CD1c-positive myeloid dendritic cell (primary cell): ENCODE measurements around the gene HIC1.
A peak's percentile ranks its signal among the peaks of the same experiment; 100 is the strongest.
"Not testable (repeated sequence)": the region's sequence is repeated elsewhere in the genome, so short reads cannot be mapped to it uniquely, and the experiment has no call there.

Source experiments
- DNase-seq: peaks from one replicate; pipeline ENCODE4 v3.0.0-alpha.2; 2016; ENCODE audit errors: extremely low spot score

Gene HIC1, protein sequence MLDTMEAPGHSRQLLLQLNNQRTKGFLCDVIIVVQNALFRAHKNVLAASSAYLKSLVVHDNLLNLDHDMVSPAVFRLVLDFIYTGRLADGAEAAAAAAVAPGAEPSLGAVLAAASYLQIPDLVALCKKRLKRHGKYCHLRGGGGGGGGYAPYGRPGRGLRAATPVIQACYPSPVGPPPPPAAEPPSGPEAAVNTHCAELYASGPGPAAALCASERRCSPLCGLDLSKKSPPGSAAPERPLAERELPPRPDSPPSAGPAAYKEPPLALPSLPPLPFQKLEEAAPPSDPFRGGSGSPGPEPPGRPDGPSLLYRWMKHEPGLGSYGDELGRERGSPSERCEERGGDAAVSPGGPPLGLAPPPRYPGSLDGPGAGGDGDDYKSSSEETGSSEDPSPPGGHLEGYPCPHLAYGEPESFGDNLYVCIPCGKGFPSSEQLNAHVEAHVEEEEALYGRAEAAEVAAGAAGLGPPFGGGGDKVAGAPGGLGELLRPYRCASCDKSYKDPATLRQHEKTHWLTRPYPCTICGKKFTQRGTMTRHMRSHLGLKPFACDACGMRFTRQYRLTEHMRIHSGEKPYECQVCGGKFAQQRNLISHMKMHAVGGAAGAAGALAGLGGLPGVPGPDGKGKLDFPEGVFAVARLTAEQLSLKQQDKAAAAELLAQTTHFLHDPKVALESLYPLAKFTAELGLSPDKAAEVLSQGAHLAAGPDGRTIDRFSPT

DNA sequence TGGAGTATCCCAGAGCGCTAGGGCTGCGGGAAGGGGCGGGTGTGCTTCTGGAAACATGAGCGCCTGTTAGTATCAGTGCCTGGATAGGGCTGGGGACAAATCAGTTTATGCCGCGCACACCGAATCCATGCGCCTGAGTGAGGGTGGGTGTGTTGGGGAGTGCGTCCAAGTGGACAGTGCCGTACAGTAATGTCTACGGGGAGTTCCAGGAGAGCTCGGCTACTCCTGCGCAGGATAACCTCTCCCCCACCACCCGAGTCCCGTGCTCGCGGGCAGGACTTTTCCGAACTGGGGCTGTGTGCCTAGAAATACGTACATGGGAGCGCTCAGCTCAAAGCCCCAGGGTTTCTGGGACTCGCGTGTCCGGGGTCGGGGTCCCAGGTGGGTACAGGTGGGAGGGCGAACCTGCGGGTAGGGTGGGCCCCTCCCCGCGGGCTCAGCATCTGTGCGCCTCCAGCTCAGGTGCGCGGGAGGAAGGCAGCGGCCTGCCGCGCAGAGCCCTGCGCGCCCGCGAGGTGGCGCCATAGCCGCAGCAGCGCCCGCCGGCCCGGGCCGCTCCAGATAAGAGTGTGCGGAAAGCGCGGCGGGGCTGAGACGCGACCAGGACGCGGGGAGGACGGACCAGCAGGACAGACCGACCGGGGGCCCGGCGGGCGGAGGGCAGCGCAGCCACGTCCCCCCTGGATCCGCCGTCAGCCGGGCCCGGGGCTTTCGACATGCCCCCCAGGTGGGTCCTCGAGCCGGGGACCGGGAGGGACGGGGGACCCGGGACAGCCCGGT, at the start of gene HIC1:
Gene HIC1, plus strand, starts transcription at position 592 of the 780 bp plus-strand sequence. CDS start 1,588 bp downstream, outside the sequence.
- peak; percentile 85 for DNase-seq

DNA sequence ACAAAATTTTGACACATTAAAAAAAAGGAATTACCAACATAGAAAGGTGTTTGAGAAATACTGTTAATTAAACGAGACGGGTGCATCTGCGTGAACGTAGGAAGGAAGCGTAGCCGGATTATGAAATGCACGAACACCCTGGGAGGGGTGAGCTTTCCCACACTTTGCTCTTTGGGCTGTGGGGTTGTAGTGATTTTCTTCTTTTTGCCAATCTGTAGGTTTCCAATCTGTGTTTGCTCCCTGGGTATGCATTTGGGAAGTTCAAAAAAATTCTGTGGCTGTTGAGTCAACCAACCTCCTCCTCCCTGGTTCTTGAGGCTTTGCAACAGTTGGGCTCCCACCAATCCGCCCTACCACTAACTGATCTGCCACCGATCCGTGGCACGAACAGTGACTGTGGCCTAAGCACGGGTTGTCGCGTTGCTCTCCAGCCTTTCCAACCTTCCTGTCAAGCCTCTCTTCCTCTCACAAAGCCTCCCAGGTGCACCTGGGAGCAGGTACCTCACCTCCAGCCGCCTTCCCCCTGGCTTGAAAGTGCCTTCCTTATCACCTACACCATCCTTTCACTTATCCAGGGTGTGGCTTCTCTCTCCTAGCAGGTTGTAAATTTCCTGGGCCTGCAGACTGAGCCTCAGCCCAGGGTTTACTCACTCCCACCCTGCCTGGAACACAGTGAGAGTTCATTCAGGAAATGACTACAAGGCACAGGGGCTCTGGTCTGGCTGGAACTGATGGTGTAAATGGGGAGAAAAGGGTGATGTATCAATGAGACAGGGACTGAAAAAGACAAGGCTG, 46.4 kb upstream of the HIC1 start:
- no peak for DNase-seq

DNA sequence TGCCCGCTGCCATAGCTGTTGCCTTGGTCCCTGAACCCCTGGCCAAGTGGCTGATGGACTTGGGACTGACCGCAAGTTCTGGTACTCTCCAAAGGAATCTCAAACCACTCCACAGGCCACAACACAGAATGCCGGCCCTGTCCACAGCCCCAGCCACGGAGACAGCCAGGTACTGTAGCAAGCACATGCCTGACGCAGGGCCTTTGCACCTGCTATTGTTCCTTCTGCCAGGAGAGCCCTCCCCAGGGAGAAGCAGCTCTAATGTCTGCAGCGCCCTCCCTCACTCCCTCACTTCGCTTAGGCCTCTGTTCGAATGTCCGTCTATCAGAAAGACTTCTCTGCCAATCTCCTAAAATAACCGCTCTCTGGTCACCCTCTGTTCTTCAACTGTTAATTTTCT, 45.2 kb upstream of the HIC1 start:
- no peak for DNase-seq

DNA sequence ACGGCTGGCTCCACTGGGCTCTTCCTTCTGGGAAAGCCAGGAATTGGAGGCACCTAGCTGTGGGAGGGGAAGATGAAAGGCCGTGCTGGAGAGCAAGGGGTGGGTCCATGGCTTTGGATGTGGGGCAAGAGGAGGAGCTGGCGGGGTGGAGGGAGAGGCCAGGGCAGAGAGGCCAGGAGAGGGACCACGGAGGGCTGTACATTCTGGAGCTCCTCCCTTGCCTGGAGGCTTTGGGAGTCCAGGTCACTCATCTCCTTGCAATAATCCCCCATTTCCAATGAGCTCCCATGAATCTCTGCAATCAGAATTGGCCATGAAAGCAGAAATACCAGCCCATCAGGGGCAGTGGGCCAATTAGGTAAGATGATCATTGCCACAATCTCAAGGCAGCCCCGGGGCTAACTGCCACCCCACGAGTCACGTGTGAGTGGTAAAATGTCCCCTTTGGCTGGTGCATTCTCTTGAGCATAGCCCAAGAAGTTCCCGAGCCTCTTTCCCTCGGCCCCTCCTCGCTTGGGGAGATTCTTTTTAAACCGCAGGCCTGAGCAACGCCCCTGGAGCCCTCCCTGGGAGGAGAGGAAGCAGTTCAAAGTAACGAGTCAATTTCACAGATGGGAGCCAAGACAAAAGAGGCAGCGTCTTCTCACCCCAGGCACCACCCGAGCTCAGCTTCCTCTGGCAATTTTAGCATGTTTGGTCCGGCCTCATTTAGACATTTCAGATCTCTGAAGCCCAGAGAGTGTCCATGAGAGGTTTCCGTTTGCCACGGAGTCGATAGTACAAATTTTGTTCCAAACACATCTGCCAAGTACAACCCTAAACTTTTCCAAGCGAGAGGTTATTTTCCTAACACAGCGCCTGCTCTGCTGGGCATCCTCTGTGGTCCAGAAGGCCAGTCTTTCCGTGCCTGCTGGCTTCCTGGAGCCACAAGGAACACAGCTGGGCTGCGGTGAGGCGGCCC, 43.2 kb upstream of the HIC1 start:
- no peak for DNase-seq

DNA sequence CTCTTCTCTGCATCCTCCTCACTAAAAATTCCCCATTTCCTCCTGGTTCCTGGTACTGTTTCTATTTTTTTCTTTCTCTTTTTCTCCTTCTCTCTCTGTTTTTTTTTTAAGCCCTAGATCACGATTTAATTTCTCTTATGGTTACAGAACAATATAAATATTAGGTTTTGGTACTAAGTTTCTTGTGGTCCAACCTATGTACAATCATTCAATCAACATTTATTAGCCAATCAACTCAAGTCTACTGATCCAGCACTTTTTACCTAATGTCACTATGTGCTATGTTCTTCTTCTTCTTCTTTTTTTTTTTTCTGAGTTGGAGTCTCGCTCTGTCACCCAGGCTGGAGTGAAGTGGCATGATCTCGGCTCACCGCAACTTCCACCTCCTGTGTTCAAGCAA, 42.4 kb upstream of the HIC1 start:
- no peak for DNase-seq

DNA sequence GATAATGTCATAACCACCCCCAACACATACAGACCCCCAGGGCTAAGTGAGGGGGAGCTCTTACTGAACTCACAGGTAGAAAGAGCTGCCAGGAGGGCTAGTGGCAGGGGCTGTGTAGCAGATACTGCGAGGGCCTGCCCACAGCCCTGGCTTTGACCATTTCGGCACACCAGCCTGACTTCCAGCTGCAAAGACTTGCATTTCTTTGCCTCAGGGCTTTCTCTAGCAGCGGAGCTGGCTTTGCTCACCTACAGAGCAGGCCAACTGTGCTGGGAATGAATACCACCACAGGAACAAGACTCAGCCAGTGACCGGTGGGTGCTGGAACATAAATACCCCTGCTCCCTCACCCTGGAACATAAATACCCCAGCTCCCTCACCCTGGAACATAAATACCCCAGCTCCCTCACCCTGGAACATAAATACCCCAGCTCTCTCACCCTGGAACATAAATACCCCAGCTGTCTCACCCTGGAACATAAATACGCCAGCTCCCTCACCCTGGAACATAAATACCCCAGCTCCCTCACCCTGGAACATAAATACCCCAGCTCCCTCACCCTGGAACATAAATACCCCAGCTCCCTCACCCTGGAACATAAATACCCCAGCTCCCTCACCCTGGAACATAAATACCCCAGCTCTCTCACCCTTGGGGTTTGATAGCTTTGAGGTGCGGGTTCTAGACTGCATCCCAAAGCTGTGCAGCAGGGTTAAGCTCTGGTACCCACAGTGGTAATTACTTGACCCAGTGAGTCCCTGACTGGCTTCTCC, 41.5 kb upstream of the HIC1 start:
- DNase-seq: not testable (repeated sequence)

DNA sequence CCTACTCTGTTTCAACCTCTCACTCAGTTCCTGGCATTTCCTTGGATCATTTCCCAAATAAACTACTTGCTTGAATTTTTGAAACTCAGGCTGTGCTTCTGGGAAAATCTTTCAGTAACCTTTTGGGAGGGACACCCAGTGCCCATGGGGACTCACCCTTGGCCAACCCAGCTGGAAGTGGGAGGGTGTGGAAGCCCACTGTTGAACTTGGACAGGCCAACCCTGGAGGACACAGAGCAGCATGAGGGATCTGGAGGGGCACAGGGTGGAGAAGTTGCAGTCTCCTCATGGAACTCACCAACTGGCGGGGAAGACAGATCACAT, 40.9 kb upstream of the HIC1 start:
- DNase-seq: no peak

DNA sequence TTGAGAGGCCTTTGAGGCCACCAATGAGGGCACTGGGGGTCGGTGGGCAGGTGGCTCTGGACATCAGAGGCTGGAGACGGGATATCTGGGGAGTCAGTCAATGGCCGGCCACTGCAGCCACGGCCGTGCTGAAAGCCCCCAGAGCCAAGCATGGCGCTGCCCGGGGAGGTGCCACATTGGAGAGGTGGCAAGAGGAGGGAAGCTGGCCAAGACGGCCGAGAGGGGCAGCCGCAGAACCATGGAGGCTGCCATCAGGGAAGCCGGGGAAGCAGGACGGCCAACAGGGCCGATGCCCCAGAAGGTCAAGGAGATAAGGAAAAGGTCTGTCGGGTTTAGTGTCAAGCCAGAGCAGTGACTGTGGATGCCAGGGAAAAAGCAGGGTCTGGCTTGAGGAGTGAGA, 39.6 kb upstream of the HIC1 start:
- no peak for DNase-seq

DNA sequence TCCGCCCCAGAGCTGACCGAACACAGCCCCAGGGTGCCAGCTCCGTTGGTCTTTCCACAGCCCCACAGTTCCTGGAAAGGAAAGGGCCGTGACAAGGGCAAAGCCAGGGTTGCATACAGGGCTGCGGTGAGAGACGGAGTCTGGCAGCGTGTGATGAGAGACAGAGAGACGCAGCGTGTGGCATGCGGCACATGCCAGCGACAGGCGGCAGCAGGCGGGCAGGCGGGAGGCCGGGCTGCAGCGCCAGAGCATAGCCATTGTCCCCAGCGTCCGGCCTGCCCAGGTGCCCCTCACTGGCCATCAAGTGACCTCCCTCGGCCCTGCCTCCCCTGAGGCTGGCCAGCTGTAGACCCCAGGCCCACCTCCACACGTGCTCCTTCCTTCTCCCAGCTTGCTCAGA, 38.4 kb upstream of the HIC1 start:
- no peak for DNase-seq

DNA sequence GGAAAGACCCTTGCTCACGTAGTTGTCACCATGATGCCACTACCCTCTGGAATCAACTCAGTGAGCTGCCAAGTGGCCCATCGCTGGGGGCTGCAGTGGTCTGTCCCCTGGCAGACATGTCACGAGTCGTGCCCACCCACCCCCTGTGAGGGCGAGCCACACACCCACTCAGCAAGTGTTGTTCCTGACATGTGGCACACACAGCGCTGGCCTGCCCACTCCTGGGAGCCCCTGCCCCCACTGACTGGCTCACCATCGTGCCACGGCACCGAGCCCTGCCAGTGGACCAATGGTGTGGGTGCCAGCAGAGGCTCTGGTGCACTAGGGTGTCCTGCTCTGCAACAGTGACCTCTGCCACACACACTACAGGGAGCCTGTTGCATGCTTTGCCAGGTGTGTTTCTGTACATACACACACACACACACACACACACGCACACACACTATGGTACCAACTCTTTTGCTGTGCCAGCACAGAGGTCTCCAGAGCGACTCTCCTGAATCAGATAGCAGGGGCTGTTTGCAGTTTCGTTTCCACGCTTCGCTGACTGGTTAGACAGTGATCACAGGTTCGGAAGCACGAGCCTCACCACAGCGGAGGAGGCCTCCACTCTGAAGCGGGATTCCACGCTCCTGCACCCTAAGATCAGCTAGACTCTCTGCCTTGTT, 37.5 kb upstream of the HIC1 start:
- DNase-seq: no peak

DNA sequence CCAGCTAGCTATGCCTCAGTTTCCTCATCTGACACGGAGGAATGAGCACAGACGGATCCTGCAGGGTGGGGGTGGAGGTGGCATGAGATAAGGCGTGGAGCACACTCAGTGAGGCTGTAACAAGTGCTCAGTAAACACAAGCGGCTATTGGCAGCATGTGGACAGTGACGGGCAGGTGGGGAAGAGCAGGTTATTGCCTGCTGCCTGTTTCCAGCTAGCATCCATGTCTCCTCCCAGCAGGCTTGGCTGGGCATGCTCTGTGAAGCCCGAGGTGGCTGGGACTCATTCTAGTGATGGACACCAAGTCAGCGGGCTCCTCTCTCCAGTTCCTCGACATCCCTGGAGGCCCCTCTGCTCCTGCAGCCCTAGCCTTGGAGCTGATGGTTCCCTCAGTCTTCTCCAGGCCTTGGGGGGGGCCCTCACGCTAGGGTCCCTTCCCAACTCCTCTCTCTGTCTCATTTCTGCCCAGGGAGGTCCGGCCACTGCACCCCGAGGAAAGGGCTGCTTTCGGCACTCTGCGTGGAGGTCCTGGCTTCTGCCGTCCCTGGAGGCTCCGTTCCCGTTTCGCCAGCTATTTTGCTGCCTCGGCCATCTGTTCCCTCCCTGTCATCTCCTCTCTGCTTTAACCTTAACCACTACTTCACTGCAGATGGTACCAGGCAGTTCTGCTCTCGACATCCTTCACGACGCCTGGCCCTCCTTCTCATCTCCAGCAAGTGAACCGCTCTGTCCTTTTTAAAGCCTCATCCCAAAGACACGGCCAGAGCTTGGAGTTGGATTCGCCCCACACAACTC, 36.0 kb upstream of the HIC1 start:
- no peak for DNase-seq

DNA sequence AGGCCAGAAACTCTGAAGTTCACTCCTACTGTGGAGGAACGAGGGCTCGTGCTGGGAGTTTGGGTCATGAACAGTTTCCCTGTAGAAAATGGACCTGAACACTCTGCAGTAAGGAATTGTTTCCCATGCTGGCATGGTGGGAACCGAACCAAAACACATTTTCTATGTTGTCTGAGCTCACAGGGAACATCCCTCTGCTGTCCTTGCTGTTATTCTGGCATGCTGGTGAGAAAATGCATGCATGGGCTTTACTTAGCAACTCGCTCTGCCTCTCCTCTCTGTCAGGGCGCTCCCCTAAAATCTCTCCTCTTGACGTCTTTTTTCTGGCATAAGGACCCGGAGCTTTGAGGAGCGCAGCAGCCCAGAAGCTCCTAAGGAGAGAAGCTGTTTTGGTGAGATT, 35.2 kb upstream of the HIC1 start:
- DNase-seq: no peak

DNA sequence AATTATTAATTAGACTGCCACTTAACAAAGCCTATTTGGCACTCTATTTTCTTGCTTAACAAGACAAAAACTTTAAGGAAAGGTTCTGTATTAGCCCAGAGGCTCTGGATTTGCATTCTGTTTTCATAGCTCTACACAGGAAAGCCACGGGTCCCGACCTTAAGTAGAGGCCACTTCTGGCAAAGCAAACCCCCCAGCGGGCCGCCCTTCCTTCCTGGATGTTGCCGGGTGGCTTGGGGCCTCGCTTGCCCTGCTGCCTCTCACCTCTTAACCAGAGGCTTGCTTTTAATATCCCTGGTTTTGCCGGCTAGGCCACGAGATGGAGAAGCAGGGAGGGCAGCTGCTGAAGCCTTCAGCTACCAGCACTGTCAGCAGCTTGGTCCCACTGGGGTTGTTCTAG, 34.2 kb upstream of the HIC1 start:
- no peak for DNase-seq

DNA sequence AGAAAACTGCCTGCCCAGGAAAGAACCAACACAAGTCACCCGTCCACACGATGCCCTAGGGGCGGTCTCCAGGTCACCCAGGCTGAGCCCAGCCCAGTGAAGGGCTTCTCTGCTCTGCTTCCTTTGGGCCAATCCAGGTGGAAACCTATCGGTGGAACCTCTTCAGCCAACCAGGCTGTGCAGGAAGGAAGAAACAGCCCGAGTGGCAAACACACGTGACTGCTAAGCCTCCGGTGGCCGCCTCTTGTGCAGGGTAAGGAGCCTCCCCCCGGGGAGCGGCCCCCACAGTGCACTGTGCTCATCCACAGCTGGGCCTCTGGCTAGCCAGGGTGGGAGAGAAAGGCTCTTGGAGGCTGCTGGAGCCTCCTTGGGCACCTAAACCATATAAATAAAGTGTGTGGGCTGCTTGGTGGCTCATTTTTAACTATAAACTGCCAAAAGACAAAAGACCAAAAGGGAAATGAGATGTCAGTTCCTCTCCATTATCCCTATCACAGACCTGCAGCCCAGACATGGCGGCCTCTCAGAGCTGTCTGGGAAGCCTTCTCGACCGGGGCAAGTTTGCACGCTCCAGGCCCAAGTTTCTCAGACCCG, 32.2 kb upstream of the HIC1 start:
- peak; percentile 15 for DNase-seq

DNA sequence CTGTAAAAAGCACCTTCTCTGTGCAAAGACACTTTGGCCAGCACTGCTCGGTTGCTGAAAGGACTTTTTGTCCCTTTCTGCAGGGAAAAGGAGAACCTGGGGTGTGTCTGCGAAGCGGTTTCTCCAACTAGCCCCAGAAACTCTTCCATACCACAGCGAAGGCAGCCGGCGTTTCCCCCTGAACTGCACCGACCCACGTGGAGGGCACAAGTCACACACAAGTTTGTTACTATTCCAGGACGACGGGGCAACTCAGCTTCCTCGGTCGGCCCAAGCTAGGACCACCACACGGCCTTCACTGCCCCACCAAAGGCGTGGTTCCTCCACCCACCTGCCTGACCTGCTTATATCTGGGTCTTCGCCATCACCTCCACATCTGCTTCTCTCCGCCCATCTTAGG, 31.6 kb upstream of the HIC1 start:
- DNase-seq: no peak

DNA sequence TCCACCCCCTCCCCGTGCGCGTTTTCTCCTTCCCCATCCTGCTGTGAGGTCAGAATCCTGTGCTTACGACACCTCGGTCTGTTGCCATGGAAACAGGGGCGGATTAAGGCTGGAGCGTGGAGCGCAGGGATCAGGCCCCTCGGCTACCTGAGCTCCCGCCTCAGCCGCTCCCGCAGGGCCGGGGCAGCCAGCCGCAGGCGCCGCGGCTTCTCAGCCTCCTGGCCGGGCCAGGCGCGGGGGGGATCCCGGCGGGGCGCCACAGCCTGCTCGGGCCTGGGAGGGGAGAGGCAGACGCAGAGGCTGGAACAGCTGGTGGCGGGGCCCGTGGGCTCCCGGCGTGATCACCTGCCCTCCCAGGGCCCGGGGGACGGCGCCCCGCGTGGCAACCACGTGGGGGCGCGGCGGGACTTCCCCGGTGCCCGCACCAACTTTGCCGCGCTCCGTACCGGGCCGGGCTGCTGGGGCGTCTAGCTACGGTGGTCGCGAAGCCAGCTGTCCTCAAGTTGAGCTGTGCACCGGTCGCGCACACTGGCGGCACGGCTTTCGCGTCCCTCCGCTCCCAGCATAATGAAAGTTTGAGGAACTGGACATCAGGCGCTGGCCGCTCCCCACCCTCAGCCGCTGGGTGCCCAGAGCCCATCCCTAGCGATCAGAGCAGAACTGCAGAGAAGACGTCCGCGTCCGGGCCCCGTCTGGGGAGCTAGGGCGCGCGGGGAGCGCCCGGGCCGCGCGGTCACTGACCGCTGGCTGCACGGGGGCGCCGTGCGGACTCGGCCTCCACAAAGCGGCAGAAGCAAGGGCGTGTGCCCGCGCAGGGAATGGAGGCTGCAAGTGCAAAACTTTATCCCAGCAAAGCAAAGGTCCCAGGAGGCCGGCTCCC, 31.0 kb upstream of the HIC1 start:
- peak; percentile 84 for DNase-seq

DNA sequence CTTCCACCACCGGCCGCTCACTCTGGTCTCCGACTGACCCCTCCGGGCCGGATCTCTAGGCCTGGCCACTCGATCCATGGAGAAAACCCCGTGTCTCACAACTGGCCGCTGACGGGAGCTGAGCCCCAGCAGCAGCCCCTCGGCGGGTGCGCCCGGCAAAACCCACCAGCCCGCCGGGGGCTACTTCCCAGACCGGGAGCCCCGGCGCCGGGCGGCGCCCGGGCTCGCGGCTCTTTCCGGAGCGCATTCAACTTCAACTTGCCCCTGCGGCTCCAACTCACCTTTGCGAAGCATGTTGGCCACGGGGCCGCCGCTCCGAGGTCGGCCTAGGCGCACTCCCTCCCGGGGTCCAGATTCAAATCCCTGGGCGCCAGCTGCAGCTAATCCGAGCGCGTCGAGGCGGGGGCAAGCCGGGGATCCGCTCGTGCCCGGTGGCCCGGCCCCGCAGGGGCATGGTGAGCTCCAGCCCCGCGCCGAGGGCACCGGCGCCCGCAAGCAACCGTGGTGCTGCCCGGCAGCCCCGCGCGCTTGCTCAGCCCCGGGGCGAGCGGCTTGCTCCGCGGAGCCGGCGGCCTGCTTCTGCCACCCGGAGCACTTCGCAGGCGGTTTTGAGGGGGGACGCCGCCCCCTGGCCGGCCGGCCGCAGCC, 30.2 kb upstream of the HIC1 start:
- DNase-seq: no peak
